ENCODE measurements around the gene FMNL3. TPM values are rescaled to one million over a fixed set of nuclear protein-coding genes. Genes with fewer than 3 reads are reported as not detected.
A peak's percentile ranks its signal among the peaks of the same experiment; 100 is the strongest.

Gene FMNL3
- total RNA-seq, 4 donors from 2014 or later: 9.6 to 14.6 (median 12.8) TPM

DNA sequence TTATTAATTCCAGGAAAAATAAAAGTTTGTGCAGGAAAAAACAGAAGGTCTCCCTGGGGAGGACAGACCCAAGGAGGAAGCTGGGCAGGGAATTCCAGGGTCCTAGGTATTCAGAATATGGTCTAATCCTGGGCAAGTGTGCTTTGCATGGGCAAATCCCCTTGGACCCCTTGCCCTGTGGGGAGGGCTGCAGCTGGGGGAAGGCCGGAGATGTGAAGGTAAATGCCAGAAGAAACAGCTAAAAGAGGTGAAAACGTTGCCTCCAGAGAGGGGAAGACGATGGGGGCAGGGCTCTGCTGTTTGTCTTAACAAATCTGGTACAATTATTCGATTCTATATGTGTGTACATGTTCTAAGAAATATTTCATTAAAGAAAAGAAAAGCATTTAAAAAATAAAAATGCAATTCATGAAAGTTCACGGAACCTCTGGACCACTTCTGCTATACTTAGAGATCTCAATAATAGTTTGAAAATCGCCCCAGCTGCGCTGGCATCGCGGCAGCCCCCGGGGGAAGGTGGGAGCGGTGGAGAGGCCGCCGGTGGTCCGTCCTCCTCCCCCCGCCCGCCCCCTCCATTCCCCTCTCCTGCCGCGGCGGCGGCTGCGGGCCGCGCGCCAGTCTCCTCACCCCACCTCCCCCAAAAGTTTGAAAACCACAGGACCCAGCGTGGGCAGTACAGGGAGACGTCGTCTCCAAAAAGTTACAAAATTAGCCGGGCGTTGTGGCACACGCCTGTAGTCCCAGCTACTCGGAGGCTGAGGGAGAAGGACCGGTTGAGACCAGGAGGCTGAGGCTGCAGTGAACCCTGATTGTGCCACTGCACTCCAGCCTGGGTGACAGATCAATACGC lies 85.3 kb downstream of the FMNL3 start:
- Histone ChIP-seq H3K4me1 (peaks cover 14 to 46% (median 38%) of the 10 kb centered on the region in 4 donors), H3K27ac (replicated peaks in 1 of 4) (peak overlapping the region; percentile 86 to 92 (median 88)), H3K36me3 (no peaks in the 10 kb centered on the region), H3K27me3 (no peaks in the 10 kb centered on the region), H3K9me3 (no peaks in the 10 kb centered on the region), H3K4me3 (peak overlapping the region; percentile 62 to 77 (median 64))
- intact Hi-C loops (cut with DNase I): loop anchor here (5.0 to 10.0 kb wide), 2 partner anchors 40 to 257 kb away; partner anchors contain the start of gene SPATS2
- DNase-seq (ENCODE audit: extremely low spot score): no peak
- 6% methylated on average over 25 of the region's 33 CpGs for WGBS
- TF ChIP-seq, protein P1, sequence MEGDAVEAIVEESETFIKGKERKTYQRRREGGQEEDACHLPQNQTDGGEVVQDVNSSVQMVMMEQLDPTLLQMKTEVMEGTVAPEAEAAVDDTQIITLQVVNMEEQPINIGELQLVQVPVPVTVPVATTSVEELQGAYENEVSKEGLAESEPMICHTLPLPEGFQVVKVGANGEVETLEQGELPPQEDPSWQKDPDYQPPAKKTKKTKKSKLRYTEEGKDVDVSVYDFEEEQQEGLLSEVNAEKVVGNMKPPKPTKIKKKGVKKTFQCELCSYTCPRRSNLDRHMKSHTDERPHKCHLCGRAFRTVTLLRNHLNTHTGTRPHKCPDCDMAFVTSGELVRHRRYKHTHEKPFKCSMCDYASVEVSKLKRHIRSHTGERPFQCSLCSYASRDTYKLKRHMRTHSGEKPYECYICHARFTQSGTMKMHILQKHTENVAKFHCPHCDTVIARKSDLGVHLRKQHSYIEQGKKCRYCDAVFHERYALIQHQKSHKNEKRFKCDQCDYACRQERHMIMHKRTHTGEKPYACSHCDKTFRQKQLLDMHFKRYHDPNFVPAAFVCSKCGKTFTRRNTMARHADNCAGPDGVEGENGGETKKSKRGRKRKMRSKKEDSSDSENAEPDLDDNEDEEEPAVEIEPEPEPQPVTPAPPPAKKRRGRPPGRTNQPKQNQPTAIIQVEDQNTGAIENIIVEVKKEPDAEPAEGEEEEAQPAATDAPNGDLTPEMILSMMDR (IDR thresholded peaks at IDR 0.05): no peak
- no peak for TF ChIP-seq EP300 (IDR thresholded peaks at IDR 0.05)
- TF ChIP-seq POLR2A (IDR thresholded peaks at IDR 0.05; ENCODE audit: low read depth): no peak
- no peak for TF ChIP-seq POLR2AphosphoS5 (IDR thresholded peaks at IDR 0.05)

DNA sequence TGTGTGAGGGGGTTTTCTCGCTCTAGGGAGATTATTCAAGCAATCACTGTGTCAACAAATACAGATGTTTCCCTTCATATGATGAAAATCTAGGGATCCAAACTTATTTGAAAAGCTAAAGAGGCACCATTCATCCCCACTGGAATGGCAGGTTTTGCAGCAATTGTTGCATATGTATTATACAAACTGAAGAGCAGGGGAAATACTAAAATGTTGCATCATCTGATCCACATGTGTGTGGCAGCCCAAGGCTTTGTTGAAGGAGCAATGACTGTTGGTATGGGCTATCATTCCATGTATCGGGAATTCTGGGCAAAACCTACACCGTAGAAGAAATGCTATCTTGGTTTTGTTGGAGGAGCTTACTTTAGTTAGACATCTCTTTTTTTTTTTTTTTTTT lies 87.9 kb downstream of the FMNL3 start:
- no peak for DNase-seq (ENCODE audit: extremely low spot score)
- H3K4me3 ChIP-seq: no peak overlapping the region
- H3K27me3 ChIP-seq: no peaks in the 10 kb centered on the region
- peaks cover 14 to 29% (median 24%) of the 10 kb centered on the region in 4 donors for H3K4me1 ChIP-seq
- H3K36me3 ChIP-seq: no peaks in the 10 kb centered on the region
- no peaks in the 10 kb centered on the region for H3K9me3 ChIP-seq
- intact Hi-C loops (cut with DNase I): no loop called here
- TF ChIP-seq, protein P1 (IDR thresholded peaks at IDR 0.05): no peak
- TF ChIP-seq EP300 (IDR thresholded peaks at IDR 0.05): no peak
- 88% methylated on average over 3 of the region's 3 CpGs for WGBS
- no peak overlapping the region for H3K27ac ChIP-seq (replicated peaks in 1 of 4)

DNA sequence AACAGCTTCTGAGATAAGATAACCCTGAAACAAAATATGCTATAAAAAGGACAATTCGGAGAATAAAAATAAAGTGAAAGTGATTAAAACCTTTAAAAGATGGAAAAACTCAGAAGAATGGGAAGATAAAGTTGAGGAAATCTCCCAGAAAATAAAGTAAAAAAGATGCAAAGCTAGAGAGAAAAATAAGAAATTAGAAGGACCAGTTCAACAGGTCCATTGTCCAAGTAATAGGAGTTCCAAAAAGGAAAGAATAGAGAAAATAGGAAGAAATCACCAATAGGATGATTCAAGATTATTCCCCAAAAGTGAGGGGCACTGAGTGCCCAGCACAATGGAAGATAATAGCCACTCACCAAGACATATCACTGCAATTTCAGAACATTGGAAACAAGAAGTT lies 88.6 kb downstream of the FMNL3 start:
- no peaks in the 10 kb centered on the region for H3K9me3 ChIP-seq
- H3K27ac ChIP-seq (replicated peaks in 1 of 4): no peak overlapping the region
- H3K4me1 ChIP-seq: peaks cover 14 to 22% (median 18%) of the 10 kb centered on the region in 4 donors
- H3K4me3 ChIP-seq: no peak overlapping the region
- H3K36me3 ChIP-seq: no peaks in the 10 kb centered on the region
- TF ChIP-seq, protein P1 (IDR thresholded peaks at IDR 0.05): no peak
- TF ChIP-seq EP300 (IDR thresholded peaks at IDR 0.05): no peak
- no peak for TF ChIP-seq POLR2AphosphoS5 (IDR thresholded peaks at IDR 0.05)
- no peak for TF ChIP-seq POLR2A (IDR thresholded peaks at IDR 0.05; ENCODE audit: low read depth)
- 79% methylated on average over 1 of the region's 1 CpG for WGBS
- no peak for DNase-seq (ENCODE audit: extremely low spot score)
- H3K27me3 ChIP-seq: no peaks in the 10 kb centered on the region
- intact Hi-C loops (cut with DNase I): no loop called here

DNA sequence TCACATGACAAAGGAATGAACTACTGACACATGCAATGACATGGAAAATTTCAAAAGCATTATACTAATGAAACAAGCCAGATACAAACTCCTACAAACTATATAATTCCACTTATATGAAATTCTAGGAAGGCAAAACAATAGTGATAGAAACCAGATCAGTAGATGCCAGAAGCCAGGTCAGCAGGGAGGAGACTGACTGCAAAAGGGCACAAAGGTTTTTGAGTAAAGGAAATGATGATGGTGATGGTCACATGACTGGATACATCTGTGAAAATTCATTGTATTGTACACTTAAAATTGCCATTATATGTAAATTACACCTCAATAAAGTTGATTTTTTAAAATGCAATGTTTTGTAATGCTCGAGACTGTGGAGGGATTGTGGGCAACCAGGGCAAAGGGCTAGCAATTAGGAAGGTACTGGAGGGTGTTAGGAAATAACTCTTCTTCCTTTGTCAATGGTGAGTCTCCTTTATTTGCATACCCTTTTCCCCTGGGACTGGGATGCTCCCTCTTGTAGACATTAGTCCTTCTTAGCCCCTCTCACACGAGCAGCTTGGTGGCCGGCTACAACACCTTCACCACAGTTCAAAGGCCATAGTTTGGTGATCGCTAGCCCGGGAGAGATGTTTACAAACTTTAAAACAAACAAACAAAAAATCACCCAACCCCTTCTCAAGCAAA lies 90.5 kb downstream of the FMNL3 start:
- Histone ChIP-seq H3K36me3 (no peaks in the 10 kb centered on the region), H3K4me3 (no peak overlapping the region), H3K27ac (replicated peaks in 1 of 4) (no peak overlapping the region), H3K4me1 (peaks cover 3 to 7% (median 5%) of the 10 kb centered on the region in 4 donors), H3K27me3 (no peaks in the 10 kb centered on the region), H3K9me3 (no peaks in the 10 kb centered on the region)
- no peak for DNase-seq (ENCODE audit: extremely low spot score)
- TF ChIP-seq, protein P1 (IDR thresholded peaks at IDR 0.05): no peak
- TF ChIP-seq POLR2A (IDR thresholded peaks at IDR 0.05; ENCODE audit: low read depth) (no peak), POLR2AphosphoS5 (IDR thresholded peaks at IDR 0.05) (no peak), EP300 (IDR thresholded peaks at IDR 0.05) (no peak)
- intact Hi-C loops (cut with DNase I): no loop called here
- 52% methylated on average over 5 of the region's 5 CpGs for WGBS

Data from esophagus muscularis mucosa (tissue), 4 donors.